GM12874 (cell line): ENCODE measurements around the gene ZBTB48.
A peak's percentile ranks its signal among the peaks of the same experiment; 100 is the strongest.

Source experiments
- TF ChIP-seq, protein P1 (sequence below): IDR thresholded peaks from 2 replicates; pipeline ENCODE4 v1.5.1; 2011; ENCODE audit warnings: low read depth, mild to moderate bottlenecking, control low read depth, low read length, moderate library complexity; ENCODE audit not compliant: insufficient read depth

The ZBTB48 gene

DNA sequence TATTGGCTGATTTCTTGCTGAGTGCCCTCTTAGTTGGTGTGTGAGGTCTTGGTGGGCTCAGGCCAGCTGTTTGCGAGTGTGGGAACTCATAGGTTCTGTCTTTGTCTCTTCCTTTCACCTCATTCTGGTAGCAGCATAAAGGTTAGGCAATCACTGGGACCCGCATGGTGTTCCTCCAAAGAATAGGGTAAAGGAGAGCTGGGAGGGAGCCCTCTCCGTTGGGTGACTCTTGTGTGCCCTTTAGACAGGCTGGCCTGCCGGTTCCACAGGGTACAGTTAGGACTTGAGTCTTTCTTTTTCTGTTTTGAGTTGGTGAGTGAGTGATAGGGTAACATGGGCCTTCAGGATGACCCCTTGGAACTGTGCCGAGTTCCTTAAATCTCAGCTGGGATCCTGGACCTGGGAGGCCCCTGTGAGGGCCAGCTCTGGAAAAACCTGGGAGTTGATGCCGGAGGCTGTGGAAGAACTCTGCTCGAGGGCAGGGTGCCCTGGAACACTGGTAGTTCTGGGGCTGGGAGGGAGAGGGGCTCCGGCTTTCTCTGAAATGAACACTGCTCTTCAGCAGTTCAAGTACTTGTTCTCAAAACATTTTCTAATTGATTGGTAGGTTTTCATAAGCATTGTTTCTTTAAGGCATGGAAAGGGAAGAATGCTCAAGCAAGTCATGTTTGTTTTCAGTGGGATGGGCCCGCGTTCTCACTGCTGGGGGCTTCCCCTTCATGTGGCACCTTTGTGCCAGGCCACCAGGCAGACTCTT is 42.8 kb downstream of the ZBTB48 start:
- TF ChIP-seq, protein P1, sequence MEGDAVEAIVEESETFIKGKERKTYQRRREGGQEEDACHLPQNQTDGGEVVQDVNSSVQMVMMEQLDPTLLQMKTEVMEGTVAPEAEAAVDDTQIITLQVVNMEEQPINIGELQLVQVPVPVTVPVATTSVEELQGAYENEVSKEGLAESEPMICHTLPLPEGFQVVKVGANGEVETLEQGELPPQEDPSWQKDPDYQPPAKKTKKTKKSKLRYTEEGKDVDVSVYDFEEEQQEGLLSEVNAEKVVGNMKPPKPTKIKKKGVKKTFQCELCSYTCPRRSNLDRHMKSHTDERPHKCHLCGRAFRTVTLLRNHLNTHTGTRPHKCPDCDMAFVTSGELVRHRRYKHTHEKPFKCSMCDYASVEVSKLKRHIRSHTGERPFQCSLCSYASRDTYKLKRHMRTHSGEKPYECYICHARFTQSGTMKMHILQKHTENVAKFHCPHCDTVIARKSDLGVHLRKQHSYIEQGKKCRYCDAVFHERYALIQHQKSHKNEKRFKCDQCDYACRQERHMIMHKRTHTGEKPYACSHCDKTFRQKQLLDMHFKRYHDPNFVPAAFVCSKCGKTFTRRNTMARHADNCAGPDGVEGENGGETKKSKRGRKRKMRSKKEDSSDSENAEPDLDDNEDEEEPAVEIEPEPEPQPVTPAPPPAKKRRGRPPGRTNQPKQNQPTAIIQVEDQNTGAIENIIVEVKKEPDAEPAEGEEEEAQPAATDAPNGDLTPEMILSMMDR, result no peak

DNA sequence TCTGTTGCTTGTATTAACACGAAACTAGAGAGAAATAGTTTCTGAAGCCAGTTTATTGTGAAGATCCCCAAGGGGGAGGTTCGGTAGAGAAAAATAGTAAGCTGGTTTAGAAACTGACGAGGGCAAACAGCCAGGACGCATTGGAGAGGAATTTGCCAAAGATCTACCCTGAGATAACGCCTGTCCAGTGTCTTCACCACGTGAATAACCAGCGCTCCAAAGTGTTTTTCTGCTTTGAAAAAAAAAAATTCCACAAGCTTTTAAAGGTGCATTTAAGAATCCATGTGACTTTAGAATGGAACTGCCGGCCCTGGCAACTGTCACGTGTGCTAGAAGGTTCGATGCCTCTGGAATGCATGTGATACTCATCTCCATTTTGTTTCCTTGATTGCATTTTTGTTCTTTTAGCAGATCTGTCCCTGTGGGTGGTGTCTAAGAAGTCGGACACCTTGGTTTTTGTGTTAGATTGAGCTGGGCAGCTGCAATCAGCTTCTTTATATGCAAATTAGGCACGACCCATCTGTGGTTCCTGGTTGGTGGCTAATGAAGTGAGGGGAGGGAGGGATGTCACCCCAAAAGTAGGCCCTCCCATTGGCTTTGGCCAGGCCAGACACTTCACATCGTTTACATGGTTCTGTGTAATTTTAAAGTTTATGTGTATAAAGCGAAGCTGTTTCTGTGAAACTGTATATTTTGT is 43.6 kb downstream of the ZBTB48 start:
- TF ChIP-seq, protein P1, result no peak

DNA sequence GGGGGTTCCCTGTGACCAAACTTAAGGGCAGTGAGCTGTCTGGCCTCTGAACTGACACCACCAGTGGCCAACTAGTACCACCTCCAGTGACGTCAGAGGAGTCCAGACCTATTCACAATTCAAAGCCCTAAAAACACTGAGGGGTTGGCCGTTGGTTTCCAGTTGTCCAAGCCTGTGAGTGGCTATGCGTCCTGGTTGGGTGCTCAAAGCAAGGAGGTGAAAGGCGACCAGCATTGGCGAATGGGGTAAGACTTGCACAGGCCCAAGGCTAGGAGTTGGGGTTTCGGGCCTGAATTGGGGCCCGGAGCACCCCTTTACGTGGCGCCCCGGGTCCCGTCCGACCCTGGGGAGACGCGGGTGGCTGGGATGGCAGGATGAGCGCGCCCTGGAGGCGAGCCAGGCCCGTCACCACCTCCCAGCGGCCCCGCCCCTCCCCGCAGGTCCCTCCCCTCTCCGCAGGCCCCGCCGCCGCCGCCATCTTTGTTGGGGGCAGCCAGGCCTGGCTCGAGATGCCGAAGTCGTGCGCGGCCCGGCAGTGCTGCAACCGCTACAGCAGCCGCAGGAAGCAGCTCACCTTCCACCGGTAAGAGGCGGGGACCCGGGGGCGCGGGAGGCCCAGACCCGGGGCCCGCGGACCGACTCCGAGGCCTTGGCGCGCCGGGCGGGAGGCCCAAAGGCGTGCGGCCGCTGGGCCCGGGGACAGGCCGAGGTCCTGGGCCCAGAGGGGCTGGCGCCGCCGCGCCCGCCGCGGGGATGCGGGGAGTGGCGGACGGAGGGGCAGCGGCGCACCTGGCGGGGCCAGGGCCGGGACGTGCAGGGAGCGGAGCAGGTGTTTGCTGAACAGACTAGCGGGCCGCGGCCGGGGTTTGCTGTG is 45.2 kb downstream of the ZBTB48 start, which contains the start of gene THAP3:
Gene THAP3 (plus strand): TSS at position 159 of the 874 bp plus-strand sequence. CDS start 351 bp downstream, at position 510.
- TF ChIP-seq, protein P1, result peak; percentile 20; the same call in 1 of the 2 replicates

DNA sequence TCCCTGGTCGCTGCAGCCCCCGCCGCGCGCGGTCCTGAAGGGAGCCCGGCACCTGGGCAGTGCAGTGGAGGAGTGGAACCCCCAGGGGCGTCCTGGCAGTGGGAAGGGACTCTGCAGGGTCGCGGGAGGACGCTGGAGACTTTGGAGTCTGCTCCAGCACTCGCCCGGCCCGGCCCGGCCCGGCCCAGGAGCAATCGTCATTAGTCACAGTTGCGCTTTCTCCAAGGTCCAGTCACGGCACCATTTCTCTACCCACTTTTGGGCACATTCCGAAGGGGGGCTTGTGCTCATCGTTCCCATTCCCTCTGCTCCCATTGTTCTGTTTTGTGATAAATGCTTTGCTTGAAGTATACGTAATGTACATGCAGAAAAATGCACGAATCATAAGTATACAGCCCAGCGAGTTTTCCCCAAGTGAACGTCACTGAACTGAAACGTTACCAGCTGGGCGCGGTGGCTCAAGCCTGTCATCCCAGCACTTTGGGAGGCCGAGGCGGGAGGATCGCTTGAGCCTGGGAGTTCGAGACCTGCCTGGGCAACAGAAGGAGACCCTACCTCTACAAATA is 45.9 kb downstream of the ZBTB48 start:
- TF ChIP-seq, protein P1, result no peak

DNA sequence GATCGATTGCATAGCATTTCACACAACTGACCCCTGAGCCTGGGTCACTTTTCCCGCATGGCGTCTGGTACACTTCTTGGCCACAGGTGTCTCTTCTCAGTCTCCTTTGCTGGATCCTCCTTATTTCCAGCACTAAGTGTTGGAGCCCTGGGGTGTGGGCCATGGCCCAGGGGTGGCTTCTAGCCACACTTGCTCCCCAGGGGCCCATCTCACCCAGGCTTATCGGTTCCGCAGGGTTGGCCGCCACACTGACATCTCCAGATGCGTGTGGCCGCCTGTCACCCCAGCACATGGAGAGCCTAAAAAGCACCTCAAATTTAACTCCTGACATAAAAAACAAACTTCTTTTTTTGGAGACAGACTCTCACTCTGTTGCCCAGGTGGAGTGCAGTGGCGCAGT is 47.2 kb downstream of the ZBTB48 start:
- TF ChIP-seq, protein P1, result no peak

DNA sequence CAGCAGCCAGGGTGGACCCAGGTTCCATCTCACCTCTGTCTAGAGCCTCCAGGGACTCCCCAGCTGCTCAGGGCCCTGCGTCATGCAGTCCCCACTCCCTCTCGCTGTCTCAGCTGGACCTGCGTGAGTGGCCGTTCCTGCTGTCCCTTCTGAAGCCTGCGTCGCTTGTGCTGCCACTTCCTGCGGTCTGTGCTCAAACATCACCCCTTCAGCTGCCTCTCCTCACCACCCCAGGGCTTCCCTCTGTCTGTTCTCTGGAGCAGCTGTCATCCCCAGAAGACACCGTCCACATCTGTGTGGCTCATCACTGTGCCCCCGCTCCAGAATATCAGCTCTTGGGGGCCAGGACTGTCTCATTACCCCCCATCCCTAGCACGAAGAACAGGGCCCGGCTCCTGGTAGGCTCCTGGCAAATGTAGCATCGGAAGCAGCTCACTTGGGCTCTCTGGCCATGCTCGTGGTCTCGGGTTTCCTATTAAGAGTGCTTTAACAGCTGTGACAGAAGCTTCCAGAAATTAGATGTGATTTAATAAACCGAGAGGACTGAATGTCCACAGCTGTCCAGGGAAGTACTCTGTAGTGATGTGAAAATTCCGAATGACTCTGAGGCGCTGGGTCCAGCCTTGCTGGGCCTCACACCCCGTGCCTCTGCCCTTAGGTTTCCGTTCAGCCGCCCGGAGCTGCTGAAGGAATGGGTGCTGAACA is 48.2 kb downstream of the ZBTB48 start:
- TF ChIP-seq, protein P1, result no peak
